ENCODE results near the gene CLCN6. TPM values are rescaled to one million over a fixed set of nuclear protein-coding genes. Genes with fewer than 3 reads are reported as not detected.
"Not testable (repeated sequence)": the region's sequence is repeated elsewhere in the genome, so short reads cannot be mapped to it uniquely, and the experiment has no call there.

CLCN6 gene
- total RNA-seq, 1 donor from 2014 or later: 29.2 TPM

DNA sequence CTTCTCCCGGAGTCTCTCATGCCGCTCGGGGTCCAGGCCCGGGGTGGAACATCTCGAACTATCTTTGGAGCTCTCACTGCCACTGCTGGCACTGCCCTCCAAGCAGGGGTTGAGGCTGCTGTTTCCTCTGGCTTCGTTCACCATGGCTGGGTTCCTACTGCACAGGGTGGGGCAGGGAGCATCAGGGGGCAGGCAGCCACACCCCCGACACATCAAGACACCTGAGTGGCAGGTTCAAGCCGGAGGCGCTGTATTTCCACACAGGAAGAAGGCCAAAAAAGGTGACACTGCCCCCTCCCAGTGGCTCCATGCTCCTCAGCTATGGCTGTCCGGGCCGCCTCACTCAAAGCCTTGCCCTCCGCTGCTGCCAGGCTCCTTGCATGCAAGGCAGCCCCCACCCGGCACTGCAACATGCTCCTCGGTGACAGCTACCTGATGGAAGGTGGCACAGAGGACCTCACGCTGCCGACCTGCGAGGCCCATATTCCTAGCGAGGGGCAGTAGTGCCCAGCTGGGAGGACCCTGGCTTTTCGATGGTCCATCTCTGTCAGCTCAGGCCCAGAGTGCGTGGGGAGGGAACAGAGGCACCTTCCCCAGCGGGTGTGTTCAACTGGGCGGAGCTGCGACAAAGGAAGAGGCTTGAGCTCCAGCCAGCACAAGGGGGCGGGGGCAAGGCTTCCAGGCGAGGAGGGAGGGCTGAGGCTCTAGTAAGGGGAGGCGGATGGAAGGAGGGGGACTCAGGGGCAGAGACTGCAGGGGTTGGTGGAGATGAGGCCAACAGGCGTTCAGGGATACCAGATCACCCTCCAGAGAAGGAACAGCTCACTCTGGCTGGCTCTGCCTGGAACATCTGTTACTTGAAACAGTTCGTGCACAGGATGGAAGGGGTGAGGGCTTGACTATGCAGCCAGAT, 2.8 kb upstream of the CLCN6 start:
- H3K27ac ChIP-seq: peak overlapping the region; percentile 96
- ATAC-seq: peak; percentile 66 to 70
- peaks cover 61% of the 10 kb centered on the region for H3K4me1 ChIP-seq
- H3K9me3 ChIP-seq: no peaks in the 10 kb centered on the region
- peak; percentile 93 for DNase-seq
- peaks cover 41% of the 10 kb centered on the region for H3K36me3 ChIP-seq
- no peaks in the 10 kb centered on the region for H3K27me3 ChIP-seq (ENCODE audit: low read depth)
- intact Hi-C loops (cut with DNase I): no loop called here
- TF ChIP-seq, protein P1, sequence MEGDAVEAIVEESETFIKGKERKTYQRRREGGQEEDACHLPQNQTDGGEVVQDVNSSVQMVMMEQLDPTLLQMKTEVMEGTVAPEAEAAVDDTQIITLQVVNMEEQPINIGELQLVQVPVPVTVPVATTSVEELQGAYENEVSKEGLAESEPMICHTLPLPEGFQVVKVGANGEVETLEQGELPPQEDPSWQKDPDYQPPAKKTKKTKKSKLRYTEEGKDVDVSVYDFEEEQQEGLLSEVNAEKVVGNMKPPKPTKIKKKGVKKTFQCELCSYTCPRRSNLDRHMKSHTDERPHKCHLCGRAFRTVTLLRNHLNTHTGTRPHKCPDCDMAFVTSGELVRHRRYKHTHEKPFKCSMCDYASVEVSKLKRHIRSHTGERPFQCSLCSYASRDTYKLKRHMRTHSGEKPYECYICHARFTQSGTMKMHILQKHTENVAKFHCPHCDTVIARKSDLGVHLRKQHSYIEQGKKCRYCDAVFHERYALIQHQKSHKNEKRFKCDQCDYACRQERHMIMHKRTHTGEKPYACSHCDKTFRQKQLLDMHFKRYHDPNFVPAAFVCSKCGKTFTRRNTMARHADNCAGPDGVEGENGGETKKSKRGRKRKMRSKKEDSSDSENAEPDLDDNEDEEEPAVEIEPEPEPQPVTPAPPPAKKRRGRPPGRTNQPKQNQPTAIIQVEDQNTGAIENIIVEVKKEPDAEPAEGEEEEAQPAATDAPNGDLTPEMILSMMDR (IDR thresholded peaks at IDR 0.05): no peak
- peak overlapping the region; percentile 82 for H3K4me3 ChIP-seq

DNA sequence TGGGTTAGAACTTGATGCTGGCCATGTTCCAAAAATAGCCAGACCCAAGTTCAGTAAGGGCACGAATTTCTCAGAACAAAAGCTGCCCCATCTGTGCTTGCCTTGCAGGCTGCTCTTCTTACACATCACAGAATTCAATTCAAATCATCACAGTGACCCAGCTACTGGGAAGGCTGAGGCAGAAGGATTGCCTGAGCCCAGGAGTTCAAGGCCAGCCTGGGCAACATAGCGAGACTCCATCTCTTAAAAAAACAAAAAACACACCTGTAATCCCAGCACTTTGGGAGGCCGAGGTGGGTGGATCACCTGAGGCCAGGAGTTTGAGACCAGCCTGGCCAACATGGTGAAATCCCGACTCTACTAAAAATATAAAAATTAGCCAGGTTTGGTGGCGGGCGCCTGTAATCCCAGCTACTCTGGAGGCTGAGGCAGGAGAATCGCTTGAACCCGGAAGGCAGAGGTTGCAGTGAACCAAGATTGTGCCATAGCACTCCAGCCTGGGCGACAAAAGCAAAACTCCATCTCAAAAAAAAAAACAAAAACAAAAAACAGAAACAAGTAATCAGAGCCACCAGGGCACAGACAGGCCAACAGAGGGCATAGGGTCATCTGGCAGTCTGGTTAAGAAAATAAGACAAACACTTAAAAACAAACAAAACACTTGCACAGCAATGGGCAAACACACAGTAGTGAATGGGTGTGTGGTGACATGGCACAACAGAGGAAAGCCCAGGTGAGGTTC, 1.9 kb upstream of the CLCN6 start:
- Histone ChIP-seq H3K27ac (peak overlapping the region; percentile 96), H3K36me3 (peaks cover 41% of the 10 kb centered on the region), H3K4me1 (peaks cover 65% of the 10 kb centered on the region), H3K4me3 (peak overlapping the region; percentile 82)
- H3K9me3 ChIP-seq; H3K27me3 ChIP-seq (ENCODE audit: low read depth); intact Hi-C loops (cut with DNase I); DNase-seq: not testable (repeated sequence)
- peak in 1 of 2 donors; percentile 0 for ATAC-seq

DNA sequence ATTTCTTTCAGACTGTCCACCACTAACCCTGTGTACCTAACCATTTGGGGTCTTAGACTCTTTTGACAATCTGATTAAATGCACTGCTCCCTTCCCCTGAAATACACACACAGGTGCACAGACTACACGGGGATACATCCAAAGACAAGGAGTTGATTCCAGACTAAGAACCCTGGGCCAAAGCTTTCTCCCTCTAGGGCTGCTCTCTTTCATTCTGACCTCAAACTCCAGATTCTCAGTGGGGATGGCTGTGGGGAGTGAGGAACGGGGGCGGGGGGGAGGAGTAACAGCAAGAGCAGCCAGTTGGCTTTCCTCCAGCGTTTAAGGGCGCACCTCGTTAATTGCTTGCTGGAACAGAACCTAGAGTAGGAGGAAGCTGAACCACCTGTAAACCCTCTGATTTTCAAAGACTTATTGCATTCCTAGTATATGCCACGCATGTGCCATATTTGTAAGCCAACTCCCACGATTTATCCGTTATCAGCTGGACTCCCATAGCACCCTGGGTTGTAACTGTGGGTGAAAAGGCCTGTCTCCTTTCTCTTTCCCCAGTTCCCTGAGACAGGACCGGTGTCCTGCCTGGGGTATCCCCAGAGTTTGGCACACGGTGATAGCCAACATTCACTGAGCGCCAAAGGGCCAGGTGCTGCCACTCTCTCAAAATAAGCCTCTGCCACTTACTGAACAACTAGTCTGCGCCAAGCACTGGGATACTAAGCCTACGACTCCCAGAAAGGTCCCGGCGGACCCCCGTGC, 1.1 kb upstream of the CLCN6 start:
- intact Hi-C loops (cut with DNase I): no loop called here
- DNase-seq (peak; percentile 69), ATAC-seq (peak; percentile 4 to 32)
- TF ChIP-seq, protein P1 (IDR thresholded peaks at IDR 0.05): no peak
- peak overlapping the region; percentile 96 for H3K27ac ChIP-seq
- no peaks in the 10 kb centered on the region for H3K9me3 ChIP-seq
- H3K27me3 ChIP-seq (ENCODE audit: low read depth): no peaks in the 10 kb centered on the region
- H3K36me3 ChIP-seq: peaks cover 39% of the 10 kb centered on the region
- peaks cover 66% of the 10 kb centered on the region for H3K4me1 ChIP-seq
- peak overlapping the region; percentile 82 for H3K4me3 ChIP-seq

DNA sequence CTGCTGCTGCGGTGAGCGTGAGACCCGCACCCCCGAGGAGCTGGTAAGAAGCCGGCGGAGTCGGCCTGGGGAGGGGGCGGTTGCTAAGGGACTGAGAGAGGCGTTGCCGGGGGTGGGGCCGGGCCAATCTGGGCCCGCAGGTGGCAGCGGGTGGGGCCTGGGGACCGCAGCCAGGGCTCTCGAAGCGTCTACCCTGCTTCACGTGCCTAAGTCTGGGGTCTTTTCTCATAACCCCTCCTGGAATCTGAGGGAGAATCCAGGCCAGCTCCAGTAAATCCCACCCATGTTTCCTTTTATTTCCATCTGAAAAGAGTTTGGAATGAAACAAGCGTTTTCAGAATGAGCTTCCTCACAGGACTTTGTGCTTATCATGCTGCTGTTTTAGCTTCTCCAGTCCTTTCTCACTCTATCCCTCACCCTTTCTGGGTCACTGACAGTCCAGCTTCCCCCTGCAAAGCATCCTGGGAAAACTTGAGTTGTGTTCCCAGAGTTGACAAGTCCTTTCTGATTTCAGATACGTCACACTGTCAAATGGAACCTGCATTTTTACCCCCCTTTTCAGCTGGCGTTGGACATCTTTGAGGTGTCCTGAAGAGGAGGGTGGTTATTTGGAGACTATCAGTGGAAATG, 431 bp downstream of the CLCN6 start:
- Histone ChIP-seq H3K9me3 (no peaks in the 10 kb centered on the region), H3K36me3 (peaks cover 39% of the 10 kb centered on the region), H3K27me3 (ENCODE audit: low read depth) (no peaks in the 10 kb centered on the region), H3K4me3 (peak overlapping the region; percentile 82), H3K27ac (peak overlapping the region; percentile 96), H3K4me1 (peaks cover 64% of the 10 kb centered on the region)
- DNase-seq (no peak), ATAC-seq (peak; percentile 60)
- intact Hi-C loops (cut with DNase I): no loop called here
- TF ChIP-seq, protein P1 (IDR thresholded peaks at IDR 0.05): no peak

DNA sequence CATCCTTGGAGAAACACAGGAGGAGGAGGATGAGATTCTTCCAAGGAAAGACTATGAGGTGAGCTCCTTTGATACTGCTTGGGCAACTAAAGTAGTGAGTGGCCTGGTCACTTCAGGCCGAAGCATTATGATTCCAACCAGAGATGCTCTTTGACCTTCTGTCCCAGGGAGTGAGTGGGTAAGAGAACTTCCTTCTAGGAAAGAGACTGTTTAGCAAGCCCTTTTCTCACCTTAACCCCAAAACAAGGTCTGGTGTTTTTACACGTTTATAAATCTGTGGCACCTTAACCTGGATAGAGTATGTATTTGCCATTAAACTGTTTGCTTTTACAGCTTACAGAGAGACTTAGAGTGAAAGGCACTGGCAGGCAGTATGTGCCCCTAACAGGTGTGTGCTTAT, 1.1 kb downstream of the CLCN6 start:
- peaks cover 44% of the 10 kb centered on the region for H3K36me3 ChIP-seq
- DNase-seq (no peak), ATAC-seq (no peak)
- H3K27me3 ChIP-seq (ENCODE audit: low read depth): no peaks in the 10 kb centered on the region
- intact Hi-C loops (cut with DNase I): no loop called here
- peaks cover 57% of the 10 kb centered on the region for H3K4me1 ChIP-seq
- TF ChIP-seq, protein P1 (IDR thresholded peaks at IDR 0.05): no peak
- H3K27ac ChIP-seq: peak overlapping the region; percentile 96
- H3K4me3 ChIP-seq: peak overlapping the region; percentile 82
- H3K9me3 ChIP-seq: no peaks in the 10 kb centered on the region

Data from lower lobe of right lung (tissue), 2 donors.